Activated CD4-positive, alpha-beta T cell treated with anti-CD3 and anti-CD28 coated beads, Interleukin-2, amount 50 U/mL, for 1 hour (primary cell): Measurements from ENCODE around the gene BMP7.

ENCODE experiments used
- DNase-seq: peaks from one replicate; pipeline ENCODE4 v3.0.0-alpha.2; 2020

Gene BMP7

GRCh38 chr20:57139342-57140093, 126.9 kb downstream of the BMP7 start:
- no peak for DNase-seq

- DNase-seq, result no peak
Observed at GRCh38 chr20:57138198-57138995, 128.0 kb downstream of the BMP7 start.

GRCh38 chr20:57137676-57138075, 128.8 kb downstream of the BMP7 start:
- no peak for DNase-seq

- DNase-seq, result no peak
Observed at GRCh38 chr20:57136734-57137133, 129.7 kb downstream of the BMP7 start.

- no peak for DNase-seq
Observed at GRCh38 chr20:57135875-57136274, 130.6 kb downstream of the BMP7 start.

- no peak for DNase-seq
Observed at GRCh38 chr20:57134804-57135203, 131.6 kb downstream of the BMP7 start.

- no peak for DNase-seq
Observed at GRCh38 chr20:57133926-57134650, 132.4 kb downstream of the BMP7 start.

GRCh38 chr20:57131601-57132391, 134.6 kb downstream of the BMP7 start:
- DNase-seq, result no peak

- no peak for DNase-seq
Observed at GRCh38 chr20:57131077-57131476, 135.4 kb downstream of the BMP7 start.

- no peak for DNase-seq
Observed at GRCh38 chr20:57130160-57130772, 136.2 kb downstream of the BMP7 start.

- DNase-seq, result no peak
Observed at GRCh38 chr20:57129303-57129702, 137.1 kb downstream of the BMP7 start.

- DNase-seq, result no peak
Observed at GRCh38 chr20:57128044-57128757, 138.2 kb downstream of the BMP7 start.

GRCh38 chr20:57126481-57127092, 139.9 kb downstream of the BMP7 start:
- no peak for DNase-seq

GRCh38 chr20:57124800-57125517, 141.5 kb downstream of the BMP7 start:
- no peak for DNase-seq

GRCh38 chr20:57124366-57124765, 142.1 kb downstream of the BMP7 start:
- DNase-seq, result no peak

- DNase-seq, result no peak
Observed at GRCh38 chr20:57123504-57123903, 142.9 kb downstream of the BMP7 start.

GRCh38 chr20:57122536-57123489, 143.6 kb downstream of the BMP7 start:
- DNase-seq, result no peak

GRCh38 chr20:57118964-57119363, 147.5 kb downstream of the BMP7 start:
- DNase-seq, result no peak
